ENCODE measurements around the gene SASH3. TPM values are rescaled to one million over a fixed set of nuclear protein-coding genes. Genes with fewer than 3 reads are reported as not detected.

SASH3 gene
- total RNA-seq, 4 donors from 2014 or later = 0.34 to 3.3 (median 1.7) TPM

DNA sequence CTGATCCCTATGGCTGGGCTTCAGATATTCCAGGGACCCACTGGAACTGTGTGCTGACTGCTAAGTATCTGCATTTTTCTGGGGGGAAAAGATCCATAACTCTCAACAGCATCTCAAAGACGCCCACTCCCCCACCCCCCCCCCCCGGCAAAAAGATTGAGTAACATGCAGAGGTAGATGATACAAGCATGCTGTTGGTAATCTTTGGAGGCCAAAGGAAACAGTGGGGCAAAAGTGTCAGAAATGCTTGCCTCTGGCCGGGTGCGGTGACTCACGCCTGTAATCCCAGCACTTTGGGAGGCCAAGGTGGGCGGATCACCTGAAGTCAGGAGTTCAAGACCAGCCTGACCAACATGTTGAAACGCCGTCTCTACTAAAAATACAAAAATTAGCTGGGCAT lies 28.8 kb upstream of the SASH3 start:
- Histone ChIP-seq H3K4me1 (no peaks in the 10 kb centered on the region), H3K27me3 (no peaks in the 10 kb centered on the region), H3K27ac (no peak overlapping the region), H3K36me3 (no peaks in the 10 kb centered on the region), H3K4me3 (no peak overlapping the region), H3K9me3 (no peaks in the 10 kb centered on the region)
- 96% methylated on average over 8 of the region's 8 CpGs for WGBS
- TF ChIP-seq POLR2AphosphoS5 (IDR thresholded peaks at IDR 0.05) (no peak), POLR2A (IDR thresholded peaks at IDR 0.05) (no peak), EP300 (IDR thresholded peaks at IDR 0.05) (no peak)
- TF ChIP-seq, protein P1, sequence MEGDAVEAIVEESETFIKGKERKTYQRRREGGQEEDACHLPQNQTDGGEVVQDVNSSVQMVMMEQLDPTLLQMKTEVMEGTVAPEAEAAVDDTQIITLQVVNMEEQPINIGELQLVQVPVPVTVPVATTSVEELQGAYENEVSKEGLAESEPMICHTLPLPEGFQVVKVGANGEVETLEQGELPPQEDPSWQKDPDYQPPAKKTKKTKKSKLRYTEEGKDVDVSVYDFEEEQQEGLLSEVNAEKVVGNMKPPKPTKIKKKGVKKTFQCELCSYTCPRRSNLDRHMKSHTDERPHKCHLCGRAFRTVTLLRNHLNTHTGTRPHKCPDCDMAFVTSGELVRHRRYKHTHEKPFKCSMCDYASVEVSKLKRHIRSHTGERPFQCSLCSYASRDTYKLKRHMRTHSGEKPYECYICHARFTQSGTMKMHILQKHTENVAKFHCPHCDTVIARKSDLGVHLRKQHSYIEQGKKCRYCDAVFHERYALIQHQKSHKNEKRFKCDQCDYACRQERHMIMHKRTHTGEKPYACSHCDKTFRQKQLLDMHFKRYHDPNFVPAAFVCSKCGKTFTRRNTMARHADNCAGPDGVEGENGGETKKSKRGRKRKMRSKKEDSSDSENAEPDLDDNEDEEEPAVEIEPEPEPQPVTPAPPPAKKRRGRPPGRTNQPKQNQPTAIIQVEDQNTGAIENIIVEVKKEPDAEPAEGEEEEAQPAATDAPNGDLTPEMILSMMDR (IDR thresholded peaks at IDR 0.05) = no peak
- no peak for DNase-seq (ENCODE audit: low spot score in 2 of 2)

DNA sequence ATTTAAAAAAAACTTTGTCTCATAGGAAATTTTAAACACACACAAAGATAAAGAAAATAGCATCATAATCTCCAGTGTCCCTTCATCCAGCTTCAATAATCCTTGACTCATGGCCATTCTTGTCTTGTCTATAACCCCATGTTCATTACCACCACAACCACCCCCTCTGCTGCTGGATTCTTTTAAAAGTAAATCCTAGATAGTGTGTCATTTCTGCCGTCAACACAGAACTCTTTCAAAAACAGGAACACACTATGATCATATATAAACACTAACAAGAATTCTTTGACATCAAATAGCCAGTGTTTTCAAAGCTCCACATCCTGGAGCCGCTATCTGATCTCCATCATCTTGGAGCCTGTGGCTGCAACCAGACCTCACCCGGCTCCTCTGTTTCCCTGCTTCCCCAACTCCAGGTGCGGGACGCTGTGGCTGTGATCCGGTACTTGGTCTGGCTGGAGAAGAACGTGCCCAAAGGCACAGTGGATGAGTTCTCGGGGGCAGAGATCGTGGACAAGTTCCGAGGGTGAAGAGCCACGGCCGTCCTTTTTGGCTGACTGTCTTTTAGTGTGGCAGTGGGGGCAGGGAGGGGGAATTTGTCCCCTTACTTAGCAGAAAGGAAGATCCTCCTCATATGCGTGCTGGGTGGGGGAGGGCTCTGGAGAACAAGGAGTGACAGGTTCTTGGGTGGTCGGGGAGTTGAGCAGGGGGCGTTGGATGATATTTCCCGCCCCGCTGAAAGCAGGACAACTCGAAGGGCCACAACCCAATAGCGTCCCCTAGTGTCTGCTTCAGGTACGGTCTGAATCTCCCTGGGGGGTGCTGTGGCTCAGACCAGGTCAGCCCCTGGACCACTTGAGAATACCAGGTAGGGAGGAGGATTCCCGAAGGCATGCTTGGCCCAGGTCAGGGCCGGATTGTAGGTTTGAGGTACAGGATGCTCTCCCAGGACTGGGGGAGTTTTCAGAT lies 25.4 kb upstream of the SASH3 start:
- Histone ChIP-seq H3K27ac (no peak overlapping the region), H3K4me3 (no peak overlapping the region), H3K27me3 (no peaks in the 10 kb centered on the region), H3K4me1 (no peaks in the 10 kb centered on the region), H3K36me3 (no peaks in the 10 kb centered on the region), H3K9me3 (no peaks in the 10 kb centered on the region)
- TF ChIP-seq POLR2AphosphoS5 (IDR thresholded peaks at IDR 0.05) = no peak
- TF ChIP-seq EP300 (IDR thresholded peaks at IDR 0.05) = no peak
- TF ChIP-seq, protein P1 (IDR thresholded peaks at IDR 0.05) = peak in 1 of 2 donors; percentile 6
- no peak for TF ChIP-seq POLR2A (IDR thresholded peaks at IDR 0.05)
- WGBS = 77% methylated on average over 21 of the region's 22 CpGs
- DNase-seq (ENCODE audit: low spot score in 2 of 2) = no peak

GRCh38 chrX:129755779-129756650 lies 23.7 kb upstream of the SASH3 start:
- Histone ChIP-seq H3K4me1 (no peaks in the 10 kb centered on the region), H3K27ac (no peak overlapping the region), H3K9me3 (no peaks in the 10 kb centered on the region), H3K27me3 (no peaks in the 10 kb centered on the region), H3K36me3 (no peaks in the 10 kb centered on the region), H3K4me3 (no peak overlapping the region)
- DNase-seq (ENCODE audit: low spot score in 2 of 2) = no peak
- no peak for TF ChIP-seq POLR2AphosphoS5 (IDR thresholded peaks at IDR 0.05)
- TF ChIP-seq POLR2A (IDR thresholded peaks at IDR 0.05) = no peak
- no peak for TF ChIP-seq EP300 (IDR thresholded peaks at IDR 0.05)
- TF ChIP-seq, protein P1 (IDR thresholded peaks at IDR 0.05) = no peak
- 84% methylated on average over 12 of the region's 18 CpGs for WGBS

DNA sequence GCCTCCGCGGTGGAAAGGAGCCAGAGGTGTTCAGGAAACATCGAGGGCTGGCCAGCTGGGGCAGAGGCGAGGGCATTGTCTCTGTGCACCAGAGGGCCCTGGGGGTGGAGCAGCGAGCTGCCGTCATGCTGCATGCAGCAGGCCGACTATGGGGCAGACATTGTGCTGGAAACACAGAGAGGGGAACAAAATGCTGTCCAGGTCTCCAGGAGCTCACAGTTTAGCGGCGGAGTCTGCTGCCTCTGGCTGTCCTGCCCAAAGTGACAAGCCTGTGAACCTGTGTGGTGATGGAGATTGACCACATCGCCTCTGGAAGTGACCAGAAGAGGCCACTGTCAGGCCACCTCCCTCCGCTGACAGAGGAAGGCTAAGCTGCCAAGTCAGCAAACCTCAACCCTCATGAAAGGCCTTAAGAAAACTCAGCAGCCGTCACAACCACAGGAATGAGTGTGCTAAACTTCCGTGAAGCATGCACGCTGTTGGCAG lies 20.1 kb upstream of the SASH3 start:
- no peak for DNase-seq (ENCODE audit: low spot score in 2 of 2)
- H3K4me1 ChIP-seq = no peaks in the 10 kb centered on the region
- no peaks in the 10 kb centered on the region for H3K27me3 ChIP-seq
- no peaks in the 10 kb centered on the region for H3K9me3 ChIP-seq
- WGBS = 62% methylated on average over 12 of the region's 14 CpGs
- H3K36me3 ChIP-seq = no peaks in the 10 kb centered on the region
- H3K4me3 ChIP-seq = no peak overlapping the region
- TF ChIP-seq POLR2AphosphoS5 (IDR thresholded peaks at IDR 0.05) (no peak), POLR2A (IDR thresholded peaks at IDR 0.05) (no peak), EP300 (IDR thresholded peaks at IDR 0.05) (no peak)
- TF ChIP-seq, protein P1 (IDR thresholded peaks at IDR 0.05) = no peak
- H3K27ac ChIP-seq = no peak overlapping the region

All from suprapubic skin (tissue), 4 donors.